Neuronal stem cell (in vitro differentiated cells): ENCODE data around the gene SLC39A11.

Source experiments
- DNase-seq: peaks from one replicate; pipeline ENCODE4 v3.0.0-alpha.2; 2013; ENCODE audit warnings: low spot score
- H2AFZ ChIP-seq: one replicate; pipeline ENCODE4 v1.6.1; 2013; ENCODE audit warnings: mild to moderate bottlenecking, low read length, inconsistent platforms
- H2AK5ac ChIP-seq: 2 replicates; pipeline ENCODE4 v1.6.1; 2013; ENCODE audit warnings: low read depth, mild to moderate bottlenecking, inconsistent platforms, low read length, moderate library complexity, mixed read lengths
- H2BK120ac ChIP-seq: 2 replicates; pipeline ENCODE4 v1.6.1; 2013; ENCODE audit warnings: low read depth, mild to moderate bottlenecking, inconsistent platforms, low read length, moderate library complexity, mixed read lengths
- H2BK12ac ChIP-seq: one replicate; pipeline ENCODE4 v1.6.1; 2013; ENCODE audit warnings: low read length, inconsistent platforms
- H2BK15ac ChIP-seq: 2 replicates; pipeline ENCODE4 v1.6.1; 2013; ENCODE audit warnings: mild to moderate bottlenecking, low read length, inconsistent platforms, mixed read lengths
- H2BK5ac ChIP-seq: one replicate; pipeline ENCODE4 v1.6.1; 2013; ENCODE audit warnings: inconsistent platforms, mild to moderate bottlenecking, low read length, moderate library complexity
- H3K14ac ChIP-seq: one replicate; pipeline ENCODE4 v1.6.1; 2013; ENCODE audit warnings: low read length, inconsistent platforms
- H3K18ac ChIP-seq: 2 replicates; pipeline ENCODE4 v1.6.1; 2013; ENCODE audit warnings: low read length, inconsistent platforms
- H3K23ac ChIP-seq: 2 replicates; pipeline ENCODE4 v1.6.1; 2013; ENCODE audit warnings: low read depth, mild to moderate bottlenecking, mixed read lengths, low read length, inconsistent platforms; ENCODE audit not compliant: poor library complexity
- H3K27ac ChIP-seq: replicated peaks from 3 replicates; pipeline ENCODE4 v1.5.1; 2013; ENCODE audit warnings: low read length, inconsistent platforms
- H3K27me3 ChIP-seq, 3 experiments: 2 replicates each; pipeline ENCODE4 v1.6.1; 2013; ENCODE audit warnings: low read length in 3 of 3, mild to moderate bottlenecking in 2 of 3, inconsistent platforms in 1 of 3, low read depth in 1 of 3, mixed read lengths in 1 of 3, moderate library complexity in 1 of 3; ENCODE audit not compliant: control insufficient read depth in 3 of 3, insufficient read depth in 3 of 3
- H3K36me3 ChIP-seq, 2 donors: replicated peaks in 1 of 2; 2 replicates each; pipeline ENCODE4 v1.6.1; 2013; ENCODE audit warnings: low read length in 2 of 2; ENCODE audit not compliant: control insufficient read depth in 2 of 2, insufficient read depth in 2 of 2
- H3K4ac ChIP-seq: 2 replicates; pipeline ENCODE4 v1.6.1; 2013; ENCODE audit warnings: inconsistent platforms, mild to moderate bottlenecking, low read length, moderate library complexity
- H3K4me1 ChIP-seq, 2 donors: 1 replicate in 1 of 2; 2 replicates in 1 of 2; pipeline ENCODE4 v1.6.1; 2013; ENCODE audit warnings: low read length in 2 of 2, low read depth in 1 of 2; ENCODE audit not compliant: control insufficient read depth in 2 of 2, insufficient read depth in 1 of 2
- H3K4me2 ChIP-seq: one replicate; pipeline ENCODE4 v1.6.1; 2013; ENCODE audit warnings: mild to moderate bottlenecking, low read length, inconsistent platforms; ENCODE audit not compliant: insufficient read depth, poor library complexity, severe bottlenecking
- H3K4me3 ChIP-seq, 2 donors: 2 replicates each; pipeline ENCODE4 v1.5.1; 2013; ENCODE audit warnings: low read length in 2 of 2, mild to moderate bottlenecking in 2 of 2, inconsistent platforms in 1 of 2, moderate library complexity in 1 of 2
- H3K79me1 ChIP-seq: one replicate; pipeline ENCODE4 v1.6.1; 2013; ENCODE audit warnings: low read depth, mild to moderate bottlenecking, inconsistent platforms, low read length, moderate library complexity
- H3K9ac ChIP-seq: one replicate; pipeline ENCODE4 v1.6.1; 2013; ENCODE audit warnings: mild to moderate bottlenecking, low read depth, low read length, inconsistent platforms; ENCODE audit not compliant: poor library complexity
- H3K9me3 ChIP-seq, 2 donors: replicated peaks in 1 of 2; 2 replicates each; pipeline versions ENCODE3 to v1.6.1; 2013; ENCODE audit warnings: low read length in 2 of 2, mild to moderate bottlenecking in 2 of 2, inconsistent platforms in 1 of 2, low read depth in 1 of 2, mixed read lengths in 1 of 2, moderate library complexity in 1 of 2; ENCODE audit not compliant: control insufficient read depth in 2 of 2, insufficient read depth in 1 of 2
- H4K8ac ChIP-seq: one replicate; pipeline ENCODE4 v1.6.1; 2013; ENCODE audit warnings: low read depth, mild to moderate bottlenecking, inconsistent platforms, low read length, moderate library complexity
- H4K91ac ChIP-seq: one replicate; pipeline ENCODE4 v1.6.1; 2013; ENCODE audit warnings: low read length, low read depth, mild to moderate bottlenecking, inconsistent platforms; ENCODE audit not compliant: poor library complexity
- WGBS, 2 donors: extraction: QIAGEN DNeasy Blood & Tissue Kit; methylation state at CpG; one replicate each; pipeline ENCODE4 v1.1.7; 2013; ENCODE audit warnings: missing lambda C conversion rate in 2 of 2, mixed read lengths in 1 of 2; ENCODE audit not compliant: insufficient read length in 2 of 2, insufficient replicate concordance in 1 of 2; ENCODE audit errors: extremely low coverage in 2 of 2; 5-methylcytosine and 5-hydroxymethylcytosine counted together

The SLC39A11 gene

DNA sequence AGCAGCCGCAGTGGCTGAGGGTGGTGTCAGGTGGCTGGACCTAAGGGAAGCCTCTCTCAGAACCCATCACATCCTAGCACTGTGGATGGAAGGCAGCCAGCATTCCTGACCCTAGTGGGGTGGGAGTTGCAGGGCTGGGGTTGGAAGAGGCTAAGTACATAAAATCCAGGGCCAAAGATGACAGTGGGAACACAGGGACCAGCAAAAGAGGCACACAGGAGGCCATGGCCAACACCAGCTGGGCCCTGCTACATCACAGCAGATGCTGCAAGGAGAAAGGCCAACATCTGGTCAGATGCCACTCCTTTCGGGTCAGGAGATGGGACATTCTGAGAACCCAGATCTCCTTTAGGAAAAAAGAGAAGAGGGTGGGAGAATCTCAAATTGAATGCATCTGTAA is 415.4 kb downstream of the SLC39A11 start:
- no peak overlapping the region for H2BK12ac ChIP-seq
- H3K36me3 ChIP-seq: no peaks in the 10 kb centered on the region
- no peak overlapping the region for H3K27ac ChIP-seq
- no peak overlapping the region for H3K9ac ChIP-seq
- no peak for DNase-seq
- H3K4ac ChIP-seq: no peak overlapping the region
- peak overlapping the region; percentile 85 for H3K14ac ChIP-seq
- no peak overlapping the region for H3K4me2 ChIP-seq
- H2BK5ac ChIP-seq: no peak overlapping the region
- H4K91ac ChIP-seq: no peak overlapping the region
- H3K4me3 ChIP-seq: no peak overlapping the region
- H2BK15ac ChIP-seq: no peak overlapping the region
- H3K27me3 ChIP-seq: no peaks in the 10 kb centered on the region
- H3K4me1 ChIP-seq: no peaks in the 10 kb centered on the region
- H2AK5ac ChIP-seq: no peak overlapping the region
- H3K9me3 ChIP-seq: peaks cover 0 to 2% of the 10 kb centered on the region in 2 donors
- no peak overlapping the region for H4K8ac ChIP-seq
- H2AFZ ChIP-seq: no peak overlapping the region
- peak overlapping the region; percentile 61 for H3K23ac ChIP-seq
- WGBS, 2 donors: no CpG with 5 or more reads among the region's 2 CpGs
- no peak overlapping the region for H2BK120ac ChIP-seq
- no peaks in the 10 kb centered on the region for H3K79me1 ChIP-seq
- H3K18ac ChIP-seq: peak overlapping the region; percentile 82

DNA sequence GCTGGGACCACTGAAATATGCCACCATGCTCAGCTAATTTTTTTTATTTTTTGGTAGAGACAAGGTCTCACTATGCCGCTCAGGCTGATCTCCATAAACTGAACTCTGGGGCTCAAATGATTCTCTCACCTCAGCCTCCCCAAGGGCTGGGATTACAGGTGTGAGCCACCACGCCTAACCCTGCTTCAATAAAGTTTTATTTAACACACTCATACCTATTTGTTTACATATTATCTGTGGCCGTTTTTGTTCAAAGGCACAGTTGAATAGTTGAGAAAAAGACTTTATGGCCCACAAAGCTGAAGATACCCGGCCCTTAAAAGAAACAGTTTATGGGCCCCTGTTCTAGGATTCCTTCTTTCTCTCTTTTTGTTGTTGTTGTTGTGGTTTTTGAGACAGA is 419.8 kb downstream of the SLC39A11 start:
- Histone ChIP-seq H2BK12ac (no peak overlapping the region), H3K4me2 (no peak overlapping the region), H2BK120ac (no peak overlapping the region), H3K4me3 (no peak overlapping the region), H2AFZ (no peak overlapping the region), H3K18ac (no peak overlapping the region), H2BK15ac (no peak overlapping the region), H3K27me3 (no peaks in the 10 kb centered on the region), H4K8ac (no peak overlapping the region), H3K14ac (no peak overlapping the region), H3K36me3 (no peaks in the 10 kb centered on the region), H2AK5ac (no peak overlapping the region), H3K4me1 (no peaks in the 10 kb centered on the region), H3K79me1 (no peaks in the 10 kb centered on the region), H3K23ac (no peak overlapping the region), H3K9me3 (peaks cover 0 to 2% of the 10 kb centered on the region in 2 donors), H3K27ac (no peak overlapping the region), H4K91ac (no peak overlapping the region), H3K4ac (no peak overlapping the region), H2BK5ac (no peak overlapping the region), H3K9ac (no peak overlapping the region)
- no CpG with 5 or more reads among the region's 4 CpGs for WGBS, 2 donors
- no peak for DNase-seq

DNA sequence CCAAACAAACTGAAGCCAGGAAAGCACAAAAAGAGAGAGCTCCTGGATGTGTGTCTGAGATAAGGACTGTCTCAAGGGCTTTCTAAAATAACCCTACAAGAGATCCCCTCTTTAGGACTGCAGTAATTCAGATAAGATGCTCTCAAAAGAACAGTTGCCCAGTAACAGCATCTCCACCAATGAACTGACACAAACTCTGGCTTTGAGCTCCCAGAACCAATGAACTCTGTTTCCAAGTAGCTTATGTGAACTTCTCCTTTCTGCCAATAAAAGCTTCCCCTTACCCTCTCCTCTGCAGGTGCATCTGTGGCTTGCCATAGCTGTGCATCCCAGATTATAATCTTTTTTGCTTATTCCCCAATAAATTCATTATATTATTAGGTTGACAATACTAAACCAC is 421.5 kb downstream of the SLC39A11 start:
- Histone ChIP-seq H4K8ac (no peak overlapping the region), H3K14ac (no peak overlapping the region), H2BK120ac (no peak overlapping the region), H3K27me3 (peaks cover 0 to 1% (median 0%) of the 10 kb centered on the region in 3 experiments), H3K4ac (no peak overlapping the region), H2BK15ac (no peak overlapping the region), H3K79me1 (no peaks in the 10 kb centered on the region), H3K4me2 (no peak overlapping the region), H2AFZ (no peak overlapping the region), H3K36me3 (no peaks in the 10 kb centered on the region), H3K4me3 (no peak overlapping the region), H3K9ac (no peak overlapping the region), H2BK12ac (no peak overlapping the region), H3K4me1 (peaks cover 10 to 13% of the 10 kb centered on the region in 2 donors), H3K18ac (no peak overlapping the region), H4K91ac (no peak overlapping the region), H3K9me3 (no peaks in the 10 kb centered on the region), H3K23ac (no peak overlapping the region), H3K27ac (no peak overlapping the region), H2BK5ac (no peak overlapping the region), H2AK5ac (no peak overlapping the region)
- no peak for DNase-seq

DNA sequence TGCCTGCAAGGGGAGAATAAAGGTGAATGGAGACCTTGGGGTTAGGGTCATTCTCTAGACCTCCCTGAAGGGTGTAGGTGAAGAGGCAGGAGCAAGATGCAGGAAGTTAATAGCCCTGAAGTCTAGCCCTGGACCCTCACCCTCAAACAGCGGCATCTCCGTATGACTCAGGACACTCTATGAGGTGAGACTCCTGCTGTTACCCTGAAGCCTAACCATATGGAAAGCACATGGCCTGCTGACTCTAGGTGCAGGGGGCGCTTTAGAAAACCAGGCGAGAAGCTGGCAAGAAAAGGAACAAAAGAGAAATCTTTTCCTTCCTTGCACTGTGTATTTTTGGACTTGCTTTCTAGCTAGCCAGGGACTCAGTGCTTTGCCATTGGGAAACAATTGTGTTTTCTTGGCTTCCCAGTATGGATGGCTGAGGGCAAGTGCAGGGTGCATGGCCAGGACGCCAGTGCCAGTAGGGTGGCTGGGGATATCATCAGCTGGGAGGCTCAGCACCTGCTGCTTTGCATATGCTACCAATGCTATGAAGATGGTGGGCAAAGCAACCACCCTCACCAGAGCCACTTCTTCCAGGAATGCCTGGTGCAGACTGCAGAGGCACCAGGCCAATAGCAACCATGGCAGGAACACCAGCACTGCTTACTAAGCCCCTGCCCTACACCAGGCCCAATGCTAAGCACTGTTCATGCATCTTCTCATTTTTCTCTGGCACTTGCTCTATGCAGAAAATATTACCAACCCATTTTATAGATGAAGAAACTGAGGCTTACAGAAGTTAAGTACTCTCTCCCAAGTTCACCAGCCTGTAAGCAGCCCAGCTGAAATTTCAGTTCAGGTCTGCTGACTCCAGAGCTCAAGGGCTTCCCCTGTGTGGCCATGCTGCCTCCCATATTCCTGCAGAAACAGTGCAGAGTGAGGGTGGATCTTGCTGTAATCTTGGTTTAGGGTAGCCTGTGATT is 425.1 kb downstream of the SLC39A11 start:
- Histone ChIP-seq H3K4me2 (no peak overlapping the region), H3K9me3 (no peaks in the 10 kb centered on the region), H3K4me1 (peaks cover 10 to 15% of the 10 kb centered on the region in 2 donors), H2BK120ac (no peak overlapping the region), H3K9ac (no peak overlapping the region), H3K4ac (no peak overlapping the region), H2AFZ (no peak overlapping the region), H3K14ac (no peak overlapping the region), H3K79me1 (no peaks in the 10 kb centered on the region), H3K27me3 (peaks cover 0 to 5% (median 0%) of the 10 kb centered on the region in 3 experiments), H2BK12ac (no peak overlapping the region), H2BK15ac (no peak overlapping the region), H4K8ac (no peak overlapping the region), H3K27ac (no peak overlapping the region), H4K91ac (no peak overlapping the region), H2BK5ac (no peak overlapping the region), H3K36me3 (no peaks in the 10 kb centered on the region), H3K4me3 (no peak overlapping the region), H3K18ac (no peak overlapping the region), H2AK5ac (no peak overlapping the region), H3K23ac (no peak overlapping the region)
- no peak for DNase-seq
- WGBS, 2 donors: no CpG with 5 or more reads among the region's 5 CpGs
